Gastrocnemius medialis (tissue), 4 donors: ENCODE data around the gene MTHFD2L.

Experiments used
- POLR2A ChIP-seq, 2 donors: fragments of 450-650 bp; IDR thresholded peaks; one replicate each; pipeline ENCODE4 v1.6.1; 2017; ENCODE audit warnings: antibody characterized with exemption in 2 of 2, mild to moderate bottlenecking in 2 of 2, moderate library complexity in 2 of 2
- TF ChIP-seq, protein P1 (sequence below), 5 experiments: fragments of 450-650 bp in 3 of 5; fragments of 200-600 bp in 2 of 5; sonication (generic) in 2 of 5; IDR thresholded peaks in 4 of 5; conservative IDR thresholded peaks in 1 of 5; 1 replicate in 4 of 5; 2 replicates in 1 of 5; pipeline ENCODE4 v1.5.1; 2016 to 2019; ENCODE audit warnings: antibody characterized with exemption in 5 of 5, mild to moderate bottlenecking in 3 of 5, moderate library complexity in 3 of 5

DNA sequence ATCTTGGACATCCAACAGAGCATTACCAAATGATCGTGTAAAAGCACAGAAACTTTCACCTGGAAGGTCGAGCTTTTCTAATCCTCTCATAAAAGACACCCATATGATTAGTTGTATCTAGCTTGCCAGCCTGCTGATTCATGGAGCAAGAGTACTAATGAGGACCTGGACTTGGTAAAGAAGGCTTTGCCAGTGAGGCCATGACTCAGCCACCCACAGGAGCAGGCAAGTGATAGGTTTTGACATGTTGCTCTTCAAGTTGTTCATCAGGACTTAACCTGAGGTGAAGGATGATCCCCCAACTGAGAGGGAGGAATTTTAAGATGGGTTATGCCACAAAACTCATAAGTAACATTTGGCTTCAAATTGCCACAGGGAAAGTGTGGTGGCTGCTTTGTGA lies 125.7 kb downstream of the MTHFD2L start:
- TF ChIP-seq, protein P1, sequence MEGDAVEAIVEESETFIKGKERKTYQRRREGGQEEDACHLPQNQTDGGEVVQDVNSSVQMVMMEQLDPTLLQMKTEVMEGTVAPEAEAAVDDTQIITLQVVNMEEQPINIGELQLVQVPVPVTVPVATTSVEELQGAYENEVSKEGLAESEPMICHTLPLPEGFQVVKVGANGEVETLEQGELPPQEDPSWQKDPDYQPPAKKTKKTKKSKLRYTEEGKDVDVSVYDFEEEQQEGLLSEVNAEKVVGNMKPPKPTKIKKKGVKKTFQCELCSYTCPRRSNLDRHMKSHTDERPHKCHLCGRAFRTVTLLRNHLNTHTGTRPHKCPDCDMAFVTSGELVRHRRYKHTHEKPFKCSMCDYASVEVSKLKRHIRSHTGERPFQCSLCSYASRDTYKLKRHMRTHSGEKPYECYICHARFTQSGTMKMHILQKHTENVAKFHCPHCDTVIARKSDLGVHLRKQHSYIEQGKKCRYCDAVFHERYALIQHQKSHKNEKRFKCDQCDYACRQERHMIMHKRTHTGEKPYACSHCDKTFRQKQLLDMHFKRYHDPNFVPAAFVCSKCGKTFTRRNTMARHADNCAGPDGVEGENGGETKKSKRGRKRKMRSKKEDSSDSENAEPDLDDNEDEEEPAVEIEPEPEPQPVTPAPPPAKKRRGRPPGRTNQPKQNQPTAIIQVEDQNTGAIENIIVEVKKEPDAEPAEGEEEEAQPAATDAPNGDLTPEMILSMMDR (IDR thresholded peaks at IDR 0.05 in 4 of 5, conservative IDR thresholded peaks at IDR 0.05 in 1 of 5): no peak
- TF ChIP-seq POLR2A (IDR thresholded peaks at IDR 0.05): no peak
